Kidney (tissue), 14 donors: ENCODE results near the gene PHLDB2. TPM values are rescaled to one million over a fixed set of nuclear protein-coding genes. Genes with fewer than 3 reads are reported as not detected.
A peak's percentile ranks its signal among the peaks of the same experiment; 100 is the strongest.

Experiments
- DNase-seq, 5 donors: peaks; one replicate each; pipeline ENCODE4 v3.0.0-alpha.2; 2013 to 2020
- FAIRE-seq: peaks from 2 replicates; lab custom pipeline; 2012; peaks lifted over from hg19 to GRCh38; lab: Jason Lieb, UNC
- H3K27ac ChIP-seq, 2 donors: one replicate each; pipeline ENCODE4 v1.7.0; 2013; ENCODE audit warnings: low read depth in 2 of 2, low read length in 2 of 2, inconsistent platforms in 1 of 2
- H3K27me3 ChIP-seq: one replicate; pipeline ENCODE4 v1.7.1; 2013; ENCODE audit warnings: low read length, inconsistent platforms; ENCODE audit not compliant: control insufficient read depth, insufficient read depth
- H3K36me3 ChIP-seq, 3 donors: one replicate each; pipeline versions ENCODE4 v1.7.0 to v1.7.1; 2013; ENCODE audit warnings: low read length in 3 of 3, control low read depth in 1 of 3, inconsistent platforms in 1 of 3; ENCODE audit not compliant: insufficient read depth in 3 of 3, control insufficient read depth in 2 of 3
- H3K4me1 ChIP-seq, 3 donors: one replicate each; pipeline versions ENCODE4 v1.7.0 to v1.7.1; 2013; ENCODE audit warnings: low read length in 3 of 3, inconsistent platforms in 1 of 3, low read depth in 1 of 3; ENCODE audit not compliant: control insufficient read depth in 2 of 3, insufficient read depth in 2 of 3
- H3K4me3 ChIP-seq, 3 donors: one replicate each; pipeline versions ENCODE4 v1.7.0 to v1.8.1; 2013; ENCODE audit warnings: low read length in 3 of 3, control low read depth in 1 of 3, inconsistent platforms in 1 of 3
- H3K9ac ChIP-seq, 3 donors: one replicate each; pipeline versions ENCODE4 v1.7.0 to v1.7.1; 2013; ENCODE audit warnings: low read length in 3 of 3, control low read depth in 1 of 3, inconsistent platforms in 1 of 3
- H3K9me3 ChIP-seq, 3 donors: one replicate each; pipeline versions ENCODE4 v1.7.0 to v1.7.1; 2013; ENCODE audit warnings: low read length in 3 of 3, control low read depth in 1 of 3, inconsistent platforms in 1 of 3; ENCODE audit not compliant: control insufficient read depth in 2 of 3, insufficient read depth in 1 of 3
- intact Hi-C: fragments of 100-400 bp; cut with DNase I; formaldehyde crosslinking; loops from one replicate; pipeline ENCODE4 v1.11.1; 2022
- polyA plus RNA-seq: library from polyadenylated mRNA; stranded (reverse); fragments of 350-450 nt; fragmentation: Illumina TruSeq; extraction: RNeasy Lipid Tissue Mini Kit (QIAGEN cat#74804); gene quantifications from one replicate; pipeline ENCODE4 v1.2.3, GENCODE V29; 2014; ENCODE audit warnings: low read depth, low replicate concordance; ENCODE audit not compliant: insufficient read depth
- total RNA-seq: library from RNA; stranded (reverse); fragmentation: NEBNext Ultra II Directional; extraction: Animal tissue kit (Norgen Biotek cat#: 25700); gene quantifications from one replicate; pipeline ENCODE4 v1.2.1, GENCODE V29; 2021
- TF ChIP-seq, protein P1 (sequence below): IDR thresholded peaks from 3 replicates; pipeline ENCODE4 v1.5.1; 2012; ENCODE audit warnings: mild to moderate bottlenecking, moderate library complexity, borderline replicate concordance; ENCODE audit not compliant: insufficient read depth; ENCODE audit errors: extremely low read depth
- donor health status: control.
- donor health status: control.
- donor health status: control.
- donor health status: control.
- donor health status: control.
- donor health status: DM: yes; HTN: yes; CAD: no.
- donor health status: Normal renal cell carcinoma (clear cell type).

PHLDB2 gene
- total and polyA plus RNA-seq, 2 donors from 2014 or later = 28.0 to 85.6 TPM

DNA sequence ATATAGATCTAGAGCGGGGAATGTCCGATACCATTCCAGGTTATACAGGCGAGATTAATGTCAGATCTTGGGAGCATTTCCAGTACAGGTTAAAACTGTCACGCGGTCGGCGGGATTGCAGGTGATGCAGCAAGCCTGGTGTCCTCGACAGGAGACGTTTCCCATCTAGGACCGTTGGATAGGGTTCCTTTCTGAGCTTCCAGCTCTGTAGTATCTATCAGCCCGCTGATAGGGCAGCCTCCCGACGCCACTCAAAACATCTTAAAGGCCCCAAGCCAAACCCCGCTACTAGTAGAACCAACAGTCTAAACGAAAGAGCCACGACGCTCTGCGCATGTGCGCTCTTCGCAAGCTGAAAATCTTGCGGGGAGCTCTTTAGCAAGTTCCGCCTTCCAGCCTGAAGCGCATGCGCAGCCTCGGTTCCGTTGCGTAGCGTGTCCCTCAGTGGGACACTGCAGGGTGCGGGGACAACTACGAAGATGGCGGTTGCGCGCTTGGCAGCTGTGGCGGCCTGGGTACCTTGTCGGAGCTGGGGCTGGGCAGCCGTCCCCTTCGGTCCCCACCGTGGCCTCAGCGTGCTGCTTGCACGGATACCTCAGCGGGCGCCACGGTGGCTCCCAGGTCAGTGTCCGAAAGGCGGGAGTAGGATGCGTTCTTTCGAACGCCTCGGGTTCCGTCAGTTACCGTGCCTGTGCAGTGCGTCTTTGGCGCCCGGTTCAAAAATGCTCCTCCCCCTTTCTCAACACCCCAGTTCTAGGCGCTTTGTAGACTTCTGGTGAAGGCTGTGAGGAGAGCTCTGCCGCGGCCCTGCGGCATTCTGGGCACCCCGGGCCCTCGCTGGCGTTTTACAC is 119.7 kb downstream of the PHLDB2 start, which contains the start of gene ABHD10:
ABHD10 (plus strand) TSS at position 444 of the 851 bp plus-strand sequence; CDS start at position 480, 36 bp downstream.
- H3K9me3 ChIP-seq = no peaks in the 10 kb centered on the region
- peaks cover 0 to 6% (median 3%) of the 10 kb centered on the region in 3 donors for H3K36me3 ChIP-seq
- intact Hi-C loops = no loop called here
- TF ChIP-seq, protein P1, sequence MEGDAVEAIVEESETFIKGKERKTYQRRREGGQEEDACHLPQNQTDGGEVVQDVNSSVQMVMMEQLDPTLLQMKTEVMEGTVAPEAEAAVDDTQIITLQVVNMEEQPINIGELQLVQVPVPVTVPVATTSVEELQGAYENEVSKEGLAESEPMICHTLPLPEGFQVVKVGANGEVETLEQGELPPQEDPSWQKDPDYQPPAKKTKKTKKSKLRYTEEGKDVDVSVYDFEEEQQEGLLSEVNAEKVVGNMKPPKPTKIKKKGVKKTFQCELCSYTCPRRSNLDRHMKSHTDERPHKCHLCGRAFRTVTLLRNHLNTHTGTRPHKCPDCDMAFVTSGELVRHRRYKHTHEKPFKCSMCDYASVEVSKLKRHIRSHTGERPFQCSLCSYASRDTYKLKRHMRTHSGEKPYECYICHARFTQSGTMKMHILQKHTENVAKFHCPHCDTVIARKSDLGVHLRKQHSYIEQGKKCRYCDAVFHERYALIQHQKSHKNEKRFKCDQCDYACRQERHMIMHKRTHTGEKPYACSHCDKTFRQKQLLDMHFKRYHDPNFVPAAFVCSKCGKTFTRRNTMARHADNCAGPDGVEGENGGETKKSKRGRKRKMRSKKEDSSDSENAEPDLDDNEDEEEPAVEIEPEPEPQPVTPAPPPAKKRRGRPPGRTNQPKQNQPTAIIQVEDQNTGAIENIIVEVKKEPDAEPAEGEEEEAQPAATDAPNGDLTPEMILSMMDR = no peak
- no peaks in the 10 kb centered on the region for H3K27me3 ChIP-seq
- DNase-seq (peak; percentile 96 to 99 (median 99)), FAIRE-seq (peak; percentile 30)
- peak within 1 kb of the TSS; percentile 66 to 91 (median 91) for H3K9ac ChIP-seq
- peaks cover 0 to 12% (median 5%) of the 10 kb centered on the region in 3 donors for H3K4me1 ChIP-seq
- H3K4me3 ChIP-seq = peak within 1 kb of the TSS; percentile 90 to 96 (median 92)
- peak within 1 kb of the TSS; percentile 83 to 88 for H3K27ac ChIP-seq

GRCh38 chr3:111979434-111980038 is 120.5 kb downstream of the PHLDB2 start:
- peak overlapping the region; percentile 66 to 91 (median 91) for H3K9ac ChIP-seq
- no peaks in the 10 kb centered on the region for H3K9me3 ChIP-seq
- H3K36me3 ChIP-seq = peaks cover 0 to 3% (median 2%) of the 10 kb centered on the region in 3 donors
- FAIRE-seq (no peak), DNase-seq (peak in 1 of 5 donors; percentile 34)
- TF ChIP-seq, protein P1 = no peak
- H3K4me1 ChIP-seq = peaks cover 0 to 12% (median 5%) of the 10 kb centered on the region in 3 donors
- intact Hi-C loops = no loop called here
- H3K27ac ChIP-seq = peak overlapping the region; percentile 83 to 88
- H3K4me3 ChIP-seq = peak overlapping the region; percentile 90 to 96 (median 92)
- H3K27me3 ChIP-seq = no peaks in the 10 kb centered on the region

DNA sequence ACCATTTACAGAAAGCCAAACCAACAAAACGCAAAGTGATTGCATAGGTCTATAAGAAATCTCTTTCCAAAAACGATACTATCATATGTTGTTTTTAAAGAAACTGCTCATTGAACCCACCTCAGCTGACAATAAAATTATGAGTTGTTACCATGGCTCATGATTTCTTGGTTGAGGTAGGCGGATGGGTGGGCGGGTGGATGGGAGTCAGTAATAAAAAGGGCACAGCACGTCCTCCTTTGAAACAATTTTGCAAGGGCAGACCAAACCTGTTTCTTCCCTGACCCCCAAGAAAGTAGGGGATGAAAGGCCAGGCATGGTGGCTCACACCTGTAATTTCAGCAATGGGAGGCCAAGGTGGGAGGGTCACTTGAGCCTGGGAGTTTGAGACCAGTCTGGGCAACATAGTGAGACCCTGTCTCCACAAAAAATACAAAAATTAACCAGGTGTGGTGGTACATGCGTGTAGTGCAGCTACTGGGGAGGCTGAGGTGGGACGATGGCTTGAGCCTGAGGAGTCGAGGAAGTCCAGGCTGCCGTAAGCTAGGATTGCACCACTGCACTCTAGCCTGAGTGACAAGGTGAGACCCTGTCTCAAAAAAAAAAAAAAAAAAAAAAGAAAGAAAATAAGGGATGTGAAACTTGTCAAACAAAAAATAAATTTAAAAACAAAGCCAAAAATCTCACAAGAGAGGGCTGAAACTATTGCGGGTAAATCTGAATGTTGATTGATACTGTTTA is 121.8 kb downstream of the PHLDB2 start:
- Histone ChIP-seq H3K27me3 (no peaks in the 10 kb centered on the region), H3K9ac (no peak overlapping the region), H3K9me3 (no peaks in the 10 kb centered on the region), H3K36me3 (peaks cover 0 to 3% (median 0%) of the 10 kb centered on the region in 3 donors), H3K27ac (peak overlapping the region in 1 of 2 donors; percentile 1), H3K4me3 (peak overlapping the region in 2 of 3 donors; percentile 37 to 96), H3K4me1 (peaks cover 0 to 12% (median 5%) of the 10 kb centered on the region in 3 donors)
- no peak for FAIRE-seq
- DNase-seq = no peak
- TF ChIP-seq, protein P1 = no peak
- intact Hi-C loops = no loop called here
